ENCODE results near the gene COQ8A.
"Not testable (repeated sequence)": the region's sequence is repeated elsewhere in the genome, so short reads cannot be mapped to it uniquely, and the experiment has no call there.

DNA sequence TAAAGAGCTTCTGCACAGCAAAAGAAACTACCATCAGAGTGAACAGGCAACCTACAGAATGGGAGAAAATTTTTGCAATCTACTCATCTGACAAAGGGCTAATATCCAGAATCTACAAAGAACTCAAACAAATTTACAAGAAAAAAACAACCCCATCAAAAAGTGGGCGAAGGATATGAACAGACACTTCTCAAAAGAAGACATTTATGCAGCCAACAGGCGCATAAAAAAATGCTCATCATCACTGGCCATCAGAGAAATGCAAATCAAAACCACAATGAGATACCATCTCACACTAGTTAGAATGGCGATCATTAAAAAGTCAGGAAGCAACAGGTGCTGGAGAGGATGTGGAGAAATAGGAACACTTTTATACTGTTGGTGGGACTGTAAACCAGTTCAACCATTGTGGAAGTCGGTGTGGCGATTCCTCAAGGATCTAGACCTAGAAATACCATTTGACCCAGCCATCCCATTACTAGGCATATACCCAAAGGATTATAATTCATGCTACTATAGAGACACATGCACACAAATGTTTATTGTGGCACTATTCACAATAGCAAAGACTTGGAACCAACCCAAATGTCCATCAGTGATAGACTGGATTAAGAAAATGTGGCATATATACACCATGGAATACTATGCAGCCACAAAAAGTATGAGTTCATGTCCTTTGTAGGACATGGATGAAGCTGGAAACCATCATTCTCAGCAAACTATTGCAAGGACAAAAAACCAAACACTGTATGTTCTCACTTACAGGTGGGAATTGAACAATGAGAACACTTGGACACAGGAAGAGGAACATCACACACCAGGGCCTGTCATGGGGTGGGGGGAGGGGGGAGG lies 10.6 kb upstream of the COQ8A start:
- TF ChIP-seq, protein P1, sequence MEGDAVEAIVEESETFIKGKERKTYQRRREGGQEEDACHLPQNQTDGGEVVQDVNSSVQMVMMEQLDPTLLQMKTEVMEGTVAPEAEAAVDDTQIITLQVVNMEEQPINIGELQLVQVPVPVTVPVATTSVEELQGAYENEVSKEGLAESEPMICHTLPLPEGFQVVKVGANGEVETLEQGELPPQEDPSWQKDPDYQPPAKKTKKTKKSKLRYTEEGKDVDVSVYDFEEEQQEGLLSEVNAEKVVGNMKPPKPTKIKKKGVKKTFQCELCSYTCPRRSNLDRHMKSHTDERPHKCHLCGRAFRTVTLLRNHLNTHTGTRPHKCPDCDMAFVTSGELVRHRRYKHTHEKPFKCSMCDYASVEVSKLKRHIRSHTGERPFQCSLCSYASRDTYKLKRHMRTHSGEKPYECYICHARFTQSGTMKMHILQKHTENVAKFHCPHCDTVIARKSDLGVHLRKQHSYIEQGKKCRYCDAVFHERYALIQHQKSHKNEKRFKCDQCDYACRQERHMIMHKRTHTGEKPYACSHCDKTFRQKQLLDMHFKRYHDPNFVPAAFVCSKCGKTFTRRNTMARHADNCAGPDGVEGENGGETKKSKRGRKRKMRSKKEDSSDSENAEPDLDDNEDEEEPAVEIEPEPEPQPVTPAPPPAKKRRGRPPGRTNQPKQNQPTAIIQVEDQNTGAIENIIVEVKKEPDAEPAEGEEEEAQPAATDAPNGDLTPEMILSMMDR (IDR thresholded peaks at IDR 0.05): not testable (repeated sequence)
- TF ChIP-seq POLR2A (IDR thresholded peaks at IDR 0.05): not testable (repeated sequence)

Data from adrenal gland (tissue), 5 donors.